Heart right ventricle (tissue), 16 donors: ENCODE results near the gene DHH. TPM values are rescaled to one million over a fixed set of nuclear protein-coding genes. Genes with fewer than 3 reads are reported as not detected.
A peak's percentile ranks its signal among the peaks of the same experiment; 100 is the strongest.
"Not testable (repeated sequence)": the region's sequence is repeated elsewhere in the genome, so short reads cannot be mapped to it uniquely, and the experiment has no call there.

ENCODE experiments used
- ATAC-seq, 8 donors: fragments of 200-7000 bp; cut with Tn5 transposase; one replicate each; pipeline ENCODE4 v1.9.1; 2020; ENCODE audit warnings: mild to moderate bottlenecking in 8 of 8, moderate library complexity in 8 of 8, moderate number of reproducible peaks in 1 of 8
- DNase-seq, 2 donors: peaks; one replicate each; pipeline ENCODE4 v3.0.0-alpha.2; 2020
- H3K27ac ChIP-seq, 10 donors: fragments of 200-600 bp; sonication (generic) in 2 of 10; one replicate each; pipeline versions ENCODE4 v1.5.0 to v1.8.0; 2020 to 2022; ENCODE audit warnings: mild to moderate bottlenecking in 3 of 10
- H3K27me3 ChIP-seq, 7 donors: fragments of 200-600 bp; one replicate each; pipeline ENCODE4 v1.8.0; 2021 to 2022; ENCODE audit warnings: mild to moderate bottlenecking in 2 of 7
- H3K36me3 ChIP-seq, 9 donors: fragments of 200-600 bp; sonication (generic) in 1 of 9; one replicate each; pipeline versions ENCODE4 v1.5.0 to v1.8.0; 2020 to 2022; ENCODE audit warnings: mild to moderate bottlenecking in 2 of 9
- H3K4me1 ChIP-seq, 9 donors: fragments of 200-600 bp; sonication (generic) in 1 of 9; one replicate each; pipeline versions ENCODE4 v1.5.0 to v1.8.0; 2020 to 2022; ENCODE audit warnings: mild to moderate bottlenecking in 4 of 9
- H3K4me3 ChIP-seq, 10 donors: fragments of 200-600 bp; sonication (generic) in 2 of 10; one replicate each; pipeline versions ENCODE4 v1.5.0 to v1.8.0; 2020 to 2022; ENCODE audit warnings: mild to moderate bottlenecking in 7 of 10, moderate library complexity in 2 of 10
- H3K9me3 ChIP-seq, 11 donors: fragments of 200-600 bp in 10 of 11; sonication (generic) in 2 of 11; one replicate each; pipeline versions ENCODE4 v1.5.0 to v1.8.0; 2013 to 2022; ENCODE audit warnings: mild to moderate bottlenecking in 2 of 11, control low read depth in 1 of 11, moderate library complexity in 1 of 11
- WGBS, 2 donors: extraction: QIAGEN DNeasy Blood & Tissue Kit; methylation state at CpG; one replicate each; pipeline ENCODE4 v1.1.7; 2013; ENCODE audit warnings: inconsistent platforms in 1 of 2; 5-methylcytosine and 5-hydroxymethylcytosine counted together
- intact Hi-C, 10 donors: fragments of 100-400 bp; cut with DNase I; formaldehyde crosslinking; loops; one replicate each; pipeline versions ENCODE4 v1.11.1 to v1.14.2; 2022
- polyA plus RNA-seq, 2 donors: library from polyadenylated mRNA; stranded (reverse); fragments of 200-250 nt; gene quantifications; one replicate each; pipeline ENCODE4 v1.2.3, GENCODE V29; 2013
- total RNA-seq, 10 donors: library from RNA; stranded (reverse); fragmentation: NEBNext Ultra II Directional in 3 of 10; extraction: Animal tissue kit (Norgen Biotek cat#: 25700) in 3 of 10; gene quantifications; one replicate each; pipeline versions ENCODE4 v1.2.1 to v1.2.4, GENCODE V29; 2021 to 2023
- TF ChIP-seq, protein P1 (sequence below), 9 donors: fragments of 200-600 bp; sonication (generic) in 2 of 9; IDR thresholded peaks; one replicate each; pipeline versions ENCODE4 v1.5.0 to v1.8.0; 2021 to 2022; ENCODE audit warnings: antibody characterized with exemption in 9 of 9, mild to moderate bottlenecking in 5 of 9, moderate library complexity in 1 of 9
- donor health status: Arrhythmogenic right ventricular cardiomyopathy.
- donor health status: ischemic (EF 13 %, LVEDD 7.1; RV severe dilation, severe dysfunction).
- donor health status: healthy with polysubstance abuse.
- donor health status: DM: no; HTN: yes; CAD: no.
- donor health status: DM: no; HTN: no; CAD: no.
- donor health status: ischemic (EF 25% LVEDD 6.9; RV normal size, moderate dysfunction).
- donor health status: ischemic (EF 25% LVEDD 5.7; RV mildly dilated, moderate dysfunction).
- donor health status: healthy.
- donor health status: DM: yes; HTN: yes; CAD: no.
- donor health status: Ischemic cardiomyopathy.
- donor health status: ischemic (EF 35%, LVEDD 5.7; RV mildly dilated, moderate dysfunction).
- donor health status: nonischemic (EF 11% LVEDD 7.7; RV severe dilation, severe dysfunction).
- donor health status: DM: yes; HTN: yes; CAD: no.
- donor health status: PGD.
- donor health status: ischemic (EF 29% LVEDD 5.4; RV normal size, mild dysfunction).
- donor health status: nonischemic (EF 23%, LVEDD 6.1; RV moderate dilation, normal function).

The DHH gene
- total and polyA plus RNA-seq, 12 donors: 0.32 to 1.6 (median 0.74) TPM

DNA sequence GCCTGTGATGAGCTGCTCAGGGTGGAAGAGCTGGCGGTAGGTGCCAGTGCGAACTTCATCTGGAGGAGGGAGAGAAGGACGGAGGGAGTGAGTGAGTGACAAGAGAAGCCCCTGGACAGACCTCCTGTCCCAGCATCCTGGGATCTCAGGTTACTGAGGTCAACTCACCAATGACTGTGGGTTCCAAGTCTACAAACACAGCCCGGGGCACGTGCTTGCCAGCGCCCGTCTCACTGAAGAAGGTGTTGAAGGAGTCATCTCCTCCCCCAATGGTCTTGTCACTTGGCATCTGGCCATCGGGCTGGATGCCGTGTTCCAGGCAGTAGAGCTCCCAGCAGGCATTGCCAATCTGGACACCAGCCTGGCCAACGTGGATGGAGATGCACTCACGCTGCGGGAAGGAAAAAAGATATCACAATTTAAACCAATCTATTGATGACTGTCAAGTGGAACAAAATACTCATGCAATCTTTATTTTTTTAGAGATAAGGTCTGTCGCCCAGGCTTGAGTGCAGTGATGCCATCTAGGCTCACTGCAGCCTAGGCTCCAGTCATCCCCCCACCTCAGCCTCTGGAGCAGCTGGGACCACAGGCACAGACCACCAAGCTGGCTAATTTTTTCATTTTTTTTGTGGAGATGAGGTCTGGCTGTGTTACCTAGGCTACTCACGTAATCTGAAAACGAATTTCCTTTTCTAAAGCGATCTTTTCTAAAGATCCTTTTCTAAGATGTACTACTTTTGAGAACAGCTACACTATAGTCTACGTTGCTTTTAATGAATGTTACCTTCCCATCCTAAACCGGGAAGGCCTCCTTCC is 34.9 kb upstream of the DHH start:
- Histone ChIP-seq H3K4me1 (peaks cover 4 to 42% (median 31%) of the 10 kb centered on the region in 9 donors), H3K27me3 (no peaks in the 10 kb centered on the region), H3K4me3 (peak overlapping the region; percentile 9 to 98 (median 86)), H3K27ac (peak overlapping the region in 9 of 10 donors; percentile 99 to 100 (median 99)), H3K9me3 (no peaks in the 10 kb centered on the region), H3K36me3 (peaks cover 0 to 35% (median 18%) of the 10 kb centered on the region in 9 donors)
- DNase-seq (peak in 1 of 2 donors; percentile 50), ATAC-seq (no peak)
- 33 to 35% methylated on average over 17 to 18 of the region's 18 CpGs for WGBS, 2 donors
- intact Hi-C loops: loop anchor here (1.0 to 10.0 kb wide), 10 partner anchors 19 to 105 kb away; partner anchors contain the start of genes TUBA1A (in 10 of the 10), KMT2D (in 5 of the 10), RHEBL1 (in 4 of the 10) and LMBR1L (in 3 of the 10)
- TF ChIP-seq, protein P1, sequence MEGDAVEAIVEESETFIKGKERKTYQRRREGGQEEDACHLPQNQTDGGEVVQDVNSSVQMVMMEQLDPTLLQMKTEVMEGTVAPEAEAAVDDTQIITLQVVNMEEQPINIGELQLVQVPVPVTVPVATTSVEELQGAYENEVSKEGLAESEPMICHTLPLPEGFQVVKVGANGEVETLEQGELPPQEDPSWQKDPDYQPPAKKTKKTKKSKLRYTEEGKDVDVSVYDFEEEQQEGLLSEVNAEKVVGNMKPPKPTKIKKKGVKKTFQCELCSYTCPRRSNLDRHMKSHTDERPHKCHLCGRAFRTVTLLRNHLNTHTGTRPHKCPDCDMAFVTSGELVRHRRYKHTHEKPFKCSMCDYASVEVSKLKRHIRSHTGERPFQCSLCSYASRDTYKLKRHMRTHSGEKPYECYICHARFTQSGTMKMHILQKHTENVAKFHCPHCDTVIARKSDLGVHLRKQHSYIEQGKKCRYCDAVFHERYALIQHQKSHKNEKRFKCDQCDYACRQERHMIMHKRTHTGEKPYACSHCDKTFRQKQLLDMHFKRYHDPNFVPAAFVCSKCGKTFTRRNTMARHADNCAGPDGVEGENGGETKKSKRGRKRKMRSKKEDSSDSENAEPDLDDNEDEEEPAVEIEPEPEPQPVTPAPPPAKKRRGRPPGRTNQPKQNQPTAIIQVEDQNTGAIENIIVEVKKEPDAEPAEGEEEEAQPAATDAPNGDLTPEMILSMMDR (IDR thresholded peaks at IDR 0.05): no peak

DNA sequence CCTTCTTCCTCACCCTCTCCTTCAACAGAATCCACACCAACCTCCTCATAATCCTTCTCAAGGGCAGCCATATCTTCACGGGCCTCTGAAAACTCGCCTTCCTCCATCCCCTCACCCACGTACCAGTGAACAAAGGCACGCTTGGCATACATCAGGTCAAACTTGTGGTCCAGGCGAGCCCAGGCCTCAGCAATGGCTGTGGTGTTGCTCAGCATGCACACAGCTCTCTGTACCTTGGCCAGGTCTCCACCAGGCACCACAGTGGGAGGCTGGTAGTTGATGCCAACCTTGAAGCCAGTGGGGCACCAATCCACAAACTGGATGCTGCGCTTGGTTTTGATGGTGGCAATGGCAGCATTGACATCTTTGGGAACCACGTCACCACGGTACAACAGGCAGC is 33.4 kb upstream of the DHH start:
- H3K27ac ChIP-seq, DNase-seq, ATAC-seq, H3K27me3 ChIP-seq, H3K9me3 ChIP-seq, H3K4me3 ChIP-seq: not testable (repeated sequence)
- Histone ChIP-seq H3K36me3 (peaks cover 0 to 35% (median 18%) of the 10 kb centered on the region in 9 donors), H3K4me1 (peaks cover 4 to 33% (median 27%) of the 10 kb centered on the region in 9 donors)
- intact Hi-C loops: loop anchor here in 4 of 10 donors (10.0 kb wide), 1 partner anchor 63 kb away; the partner anchor contains the start of genes KMT2D (in 4 of the 4) and RHEBL1 (in 4 of the 4)
- 93 to 95% methylated on average over 7 of the region's 8 CpGs for WGBS, 2 donors

DNA sequence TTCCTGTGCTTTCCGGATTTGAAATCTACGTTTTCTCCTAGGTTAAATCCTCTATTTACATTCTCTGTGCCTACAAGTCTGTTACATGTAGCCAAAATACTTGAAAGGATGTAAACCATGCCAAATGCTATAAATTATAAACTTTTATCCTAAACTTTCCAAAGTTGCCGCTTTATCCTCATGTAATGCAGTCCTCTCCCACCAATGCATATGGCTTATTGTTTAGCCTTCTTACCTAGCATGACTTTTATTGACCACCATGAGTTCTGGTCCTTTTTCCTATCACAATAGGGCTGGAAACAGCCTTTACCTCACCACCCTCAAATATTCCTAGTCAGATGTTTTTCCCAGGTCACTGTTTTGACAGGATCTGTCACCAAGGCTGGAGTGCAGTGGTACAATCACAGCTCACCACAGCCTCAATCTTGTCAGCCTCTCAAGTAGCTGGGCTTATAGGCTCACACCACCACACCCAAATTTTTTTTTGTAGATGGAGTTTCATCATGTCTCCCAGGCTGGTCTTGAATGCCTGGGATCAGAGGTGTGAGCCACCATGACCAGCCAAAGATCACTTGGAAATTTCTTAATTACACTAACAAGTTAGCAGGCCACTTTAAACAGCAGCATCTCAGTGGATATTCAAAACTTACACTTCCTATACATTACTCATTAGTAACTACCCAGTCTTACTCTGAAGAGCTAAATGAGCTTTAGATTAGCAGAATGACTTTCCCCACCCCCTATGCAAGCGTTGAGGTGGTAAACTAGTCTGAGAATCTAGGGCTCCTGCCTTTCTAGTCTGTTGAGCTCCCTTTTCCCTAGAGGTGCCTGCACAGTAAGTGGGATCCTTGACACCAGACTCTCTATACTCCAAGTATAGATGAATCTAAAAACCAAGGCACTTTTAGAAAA is 32.5 kb upstream of the DHH start:
- WGBS, 2 donors: 92 to 94% methylated on average over 4 of the region's 4 CpGs
- intact Hi-C loops: loop anchor here in 4 of 10 donors (10.0 kb wide), 1 partner anchor 62 kb away; the partner anchor contains the start of genes KMT2D (in 4 of the 4) and RHEBL1 (in 4 of the 4)
- Histone ChIP-seq H3K4me3 (no peak overlapping the region), H3K9me3 (no peaks in the 10 kb centered on the region), H3K4me1 (peaks cover 2 to 25% (median 20%) of the 10 kb centered on the region in 9 donors), H3K27ac (no peak overlapping the region), H3K36me3 (peaks cover 0 to 35% (median 18%) of the 10 kb centered on the region in 9 donors), H3K27me3 (no peaks in the 10 kb centered on the region)
- no peak for DNase-seq
- TF ChIP-seq, protein P1 (IDR thresholded peaks at IDR 0.05): no peak
- no peak for ATAC-seq

DNA sequence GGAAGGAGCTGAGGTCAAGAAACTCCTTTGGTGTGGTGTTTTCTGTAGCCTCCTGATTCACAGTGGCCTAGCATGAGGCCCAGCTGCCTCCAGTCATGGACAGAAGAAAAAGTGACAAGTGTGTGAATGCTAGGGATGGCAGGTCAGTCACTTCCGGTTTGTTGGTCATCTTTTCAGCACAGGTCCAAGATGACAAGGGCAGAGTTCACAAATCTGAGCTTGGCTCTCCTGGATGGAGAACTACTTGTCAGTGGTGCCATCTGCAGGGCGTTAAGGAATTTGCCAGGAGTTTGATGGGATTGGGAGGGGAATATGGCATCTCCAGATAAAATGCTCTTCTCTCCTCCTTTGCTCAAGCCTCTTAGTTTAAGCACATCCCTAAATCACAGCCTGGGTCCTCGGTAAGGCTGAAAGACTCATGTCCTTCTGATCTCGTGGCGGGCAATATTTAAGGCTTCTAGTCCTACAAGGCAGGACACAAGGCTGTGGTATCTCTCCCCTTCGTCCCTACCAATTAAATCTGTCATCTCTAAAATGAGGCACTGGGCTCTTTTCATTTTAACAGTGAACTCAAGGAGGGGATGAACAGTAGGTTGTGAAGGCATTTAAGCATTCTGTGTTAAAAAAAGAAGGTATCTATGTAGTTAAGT is 26.6 kb upstream of the DHH start:
- TF ChIP-seq, protein P1 (IDR thresholded peaks at IDR 0.05): peak; percentile 33 to 74 (median 64)
- ATAC-seq: peak in 7 of 8 donors; percentile 50 to 89 (median 76)
- Histone ChIP-seq H3K27me3 (no peaks in the 10 kb centered on the region), H3K4me1 (peaks cover 0 to 3% (median 0%) of the 10 kb centered on the region in 9 donors), H3K9me3 (no peaks in the 10 kb centered on the region), H3K4me3 (no peak overlapping the region), H3K27ac (no peak overlapping the region), H3K36me3 (no peaks in the 10 kb centered on the region)
- peak in 1 of 2 donors; percentile 48 for DNase-seq
- intact Hi-C loops: loop anchor here (1.0 to 10.0 kb wide), 6 partner anchors 32 to 59 kb away; partner anchors contain the start of genes KMT2D (in 5 of the 10) and RHEBL1 (in 4 of the 10)
- 21 to 31% methylated on average over 6 of the region's 6 CpGs for WGBS, 2 donors
